Heart right ventricle (tissue), 16 donors: ENCODE measurements around the gene TGM1. TPM values are rescaled to one million over a fixed set of nuclear protein-coding genes. Genes with fewer than 3 reads are reported as not detected.

Experiments
- ATAC-seq, 8 donors: fragments of 200-7000 bp; cut with Tn5 transposase; one replicate each; pipeline ENCODE4 v1.9.1; 2020; ENCODE audit warnings: mild to moderate bottlenecking in 8 of 8, moderate library complexity in 8 of 8, moderate number of reproducible peaks in 1 of 8
- DNase-seq, 2 donors: peaks; one replicate each; pipeline ENCODE4 v3.0.0-alpha.2; 2020
- H3K27ac ChIP-seq, 10 donors: fragments of 200-600 bp; sonication (generic) in 2 of 10; one replicate each; pipeline versions ENCODE4 v1.5.0 to v1.8.0; 2020 to 2022; ENCODE audit warnings: mild to moderate bottlenecking in 3 of 10
- H3K27me3 ChIP-seq, 7 donors: fragments of 200-600 bp; one replicate each; pipeline ENCODE4 v1.8.0; 2021 to 2022; ENCODE audit warnings: mild to moderate bottlenecking in 2 of 7
- H3K36me3 ChIP-seq, 9 donors: fragments of 200-600 bp; sonication (generic) in 1 of 9; one replicate each; pipeline versions ENCODE4 v1.5.0 to v1.8.0; 2020 to 2022; ENCODE audit warnings: mild to moderate bottlenecking in 2 of 9
- H3K4me1 ChIP-seq, 9 donors: fragments of 200-600 bp; sonication (generic) in 1 of 9; one replicate each; pipeline versions ENCODE4 v1.5.0 to v1.8.0; 2020 to 2022; ENCODE audit warnings: mild to moderate bottlenecking in 4 of 9
- H3K4me3 ChIP-seq, 10 donors: fragments of 200-600 bp; sonication (generic) in 2 of 10; one replicate each; pipeline versions ENCODE4 v1.5.0 to v1.8.0; 2020 to 2022; ENCODE audit warnings: mild to moderate bottlenecking in 7 of 10, moderate library complexity in 2 of 10
- H3K9me3 ChIP-seq, 11 donors: fragments of 200-600 bp in 10 of 11; sonication (generic) in 2 of 11; one replicate each; pipeline versions ENCODE4 v1.5.0 to v1.8.0; 2013 to 2022; ENCODE audit warnings: mild to moderate bottlenecking in 2 of 11, control low read depth in 1 of 11, moderate library complexity in 1 of 11
- WGBS, 2 donors: extraction: QIAGEN DNeasy Blood & Tissue Kit; methylation state at CpG; one replicate each; pipeline ENCODE4 v1.1.7; 2013; ENCODE audit warnings: inconsistent platforms in 1 of 2; 5-methylcytosine and 5-hydroxymethylcytosine counted together
- intact Hi-C, 10 donors: fragments of 100-400 bp; cut with DNase I; formaldehyde crosslinking; loops; one replicate each; pipeline versions ENCODE4 v1.11.1 to v1.14.2; 2022
- polyA plus RNA-seq, 2 donors: library from polyadenylated mRNA; stranded (reverse); fragments of 200-250 nt; gene quantifications; one replicate each; pipeline ENCODE4 v1.2.3, GENCODE V29; 2013
- total RNA-seq, 10 donors: library from RNA; stranded (reverse); fragmentation: NEBNext Ultra II Directional in 3 of 10; extraction: Animal tissue kit (Norgen Biotek cat#: 25700) in 3 of 10; gene quantifications; one replicate each; pipeline versions ENCODE4 v1.2.1 to v1.2.4, GENCODE V29; 2021 to 2023
- TF ChIP-seq, protein P1 (sequence below), 9 donors: fragments of 200-600 bp; sonication (generic) in 2 of 9; IDR thresholded peaks; one replicate each; pipeline versions ENCODE4 v1.5.0 to v1.8.0; 2021 to 2022; ENCODE audit warnings: antibody characterized with exemption in 9 of 9, mild to moderate bottlenecking in 5 of 9, moderate library complexity in 1 of 9
- donor health status: Arrhythmogenic right ventricular cardiomyopathy.
- donor health status: ischemic (EF 13 %, LVEDD 7.1; RV severe dilation, severe dysfunction).
- donor health status: healthy with polysubstance abuse.
- donor health status: DM: no; HTN: yes; CAD: no.
- donor health status: DM: no; HTN: no; CAD: no.
- donor health status: ischemic (EF 25% LVEDD 6.9; RV normal size, moderate dysfunction).
- donor health status: ischemic (EF 25% LVEDD 5.7; RV mildly dilated, moderate dysfunction).
- donor health status: healthy.
- donor health status: DM: yes; HTN: yes; CAD: no.
- donor health status: Ischemic cardiomyopathy.
- donor health status: ischemic (EF 35%, LVEDD 5.7; RV mildly dilated, moderate dysfunction).
- donor health status: nonischemic (EF 11% LVEDD 7.7; RV severe dilation, severe dysfunction).
- donor health status: DM: yes; HTN: yes; CAD: no.
- donor health status: PGD.
- donor health status: ischemic (EF 29% LVEDD 5.4; RV normal size, mild dysfunction).
- donor health status: nonischemic (EF 23%, LVEDD 6.1; RV moderate dilation, normal function).

The TGM1 gene
- total and polyA plus RNA-seq, 12 donors, result 0.17 to 2.2 (median 0.65) TPM

DNA sequence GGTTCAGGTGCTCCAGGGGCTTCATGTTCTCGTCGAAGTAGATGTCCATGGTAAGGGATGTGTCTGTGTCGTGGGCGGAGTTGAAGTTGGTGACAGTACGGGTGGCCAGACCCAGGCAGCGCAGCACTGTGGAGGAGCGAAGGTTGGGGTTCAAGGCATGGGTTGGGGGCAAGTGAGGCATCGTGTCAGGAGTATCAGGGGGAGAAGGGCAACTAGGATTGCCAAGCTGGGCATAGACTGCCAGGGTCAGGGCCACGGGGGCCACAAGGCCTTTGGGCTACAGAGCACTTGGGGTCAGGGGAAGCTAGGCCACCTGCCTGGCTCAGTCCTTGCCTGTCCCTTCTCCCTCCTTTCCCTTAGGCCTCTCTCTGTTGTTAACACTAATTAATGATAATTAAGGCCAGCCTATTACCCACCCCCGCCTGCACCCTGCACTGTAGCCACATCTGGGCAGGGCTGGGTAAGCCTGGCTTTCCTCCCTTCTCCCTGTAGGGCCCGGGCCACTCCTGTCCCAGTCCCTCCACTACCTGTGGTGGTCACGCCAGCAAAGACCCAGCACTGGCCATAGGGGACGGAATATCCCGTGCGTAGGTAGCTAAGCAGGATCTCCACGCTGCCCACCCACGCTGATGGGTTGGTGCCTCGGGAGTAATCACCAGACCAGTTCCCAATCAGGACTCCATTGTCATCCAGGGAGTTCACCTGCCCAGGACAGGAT, 4.3 kb downstream of the TGM1 start:
- no peak for DNase-seq
- TF ChIP-seq, protein P1, sequence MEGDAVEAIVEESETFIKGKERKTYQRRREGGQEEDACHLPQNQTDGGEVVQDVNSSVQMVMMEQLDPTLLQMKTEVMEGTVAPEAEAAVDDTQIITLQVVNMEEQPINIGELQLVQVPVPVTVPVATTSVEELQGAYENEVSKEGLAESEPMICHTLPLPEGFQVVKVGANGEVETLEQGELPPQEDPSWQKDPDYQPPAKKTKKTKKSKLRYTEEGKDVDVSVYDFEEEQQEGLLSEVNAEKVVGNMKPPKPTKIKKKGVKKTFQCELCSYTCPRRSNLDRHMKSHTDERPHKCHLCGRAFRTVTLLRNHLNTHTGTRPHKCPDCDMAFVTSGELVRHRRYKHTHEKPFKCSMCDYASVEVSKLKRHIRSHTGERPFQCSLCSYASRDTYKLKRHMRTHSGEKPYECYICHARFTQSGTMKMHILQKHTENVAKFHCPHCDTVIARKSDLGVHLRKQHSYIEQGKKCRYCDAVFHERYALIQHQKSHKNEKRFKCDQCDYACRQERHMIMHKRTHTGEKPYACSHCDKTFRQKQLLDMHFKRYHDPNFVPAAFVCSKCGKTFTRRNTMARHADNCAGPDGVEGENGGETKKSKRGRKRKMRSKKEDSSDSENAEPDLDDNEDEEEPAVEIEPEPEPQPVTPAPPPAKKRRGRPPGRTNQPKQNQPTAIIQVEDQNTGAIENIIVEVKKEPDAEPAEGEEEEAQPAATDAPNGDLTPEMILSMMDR (IDR thresholded peaks at IDR 0.05), result no peak
- Histone ChIP-seq H3K4me3 (no peak overlapping the region), H3K36me3 (peaks cover 0 to 10% (median 0%) of the 10 kb centered on the region in 9 donors), H3K27ac (no peak overlapping the region), H3K9me3 (no peaks in the 10 kb centered on the region), H3K4me1 (no peaks in the 10 kb centered on the region), H3K27me3 (no peaks in the 10 kb centered on the region)
- intact Hi-C loops, result no loop called here
- 94 to 95% methylated on average over 18 of the region's 18 CpGs for WGBS, 2 donors
- ATAC-seq, result no peak

DNA sequence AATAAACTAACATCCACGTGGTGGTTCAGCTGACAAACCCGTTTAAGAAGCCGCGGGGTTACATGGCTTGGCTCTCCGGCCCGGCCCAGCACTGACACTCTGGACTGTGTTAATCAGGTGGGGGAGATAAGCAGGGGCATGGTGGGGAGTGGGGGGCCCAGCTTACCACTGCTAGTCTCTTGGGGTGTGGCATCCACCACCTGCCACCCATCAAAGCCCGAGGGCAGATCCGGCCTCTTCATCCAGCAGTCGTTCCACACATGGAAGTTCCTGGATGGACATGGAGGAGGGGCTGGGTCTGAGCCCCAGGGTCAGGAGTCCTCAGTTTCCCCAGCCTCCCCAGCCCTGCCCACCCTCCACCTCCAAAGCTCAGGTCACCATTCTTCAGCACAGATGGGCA, 4.9 kb downstream of the TGM1 start:
- TF ChIP-seq, protein P1 (IDR thresholded peaks at IDR 0.05), result no peak
- DNase-seq, result no peak
- Histone ChIP-seq H3K27ac (no peak overlapping the region), H3K4me1 (no peaks in the 10 kb centered on the region), H3K9me3 (no peaks in the 10 kb centered on the region), H3K36me3 (peaks cover 0 to 14% (median 0%) of the 10 kb centered on the region in 9 donors), H3K4me3 (no peak overlapping the region), H3K27me3 (no peaks in the 10 kb centered on the region)
- intact Hi-C loops, result no loop called here
- WGBS, 2 donors, result 77 to 81% methylated on average over 9 of the region's 9 CpGs
- no peak for ATAC-seq

DNA sequence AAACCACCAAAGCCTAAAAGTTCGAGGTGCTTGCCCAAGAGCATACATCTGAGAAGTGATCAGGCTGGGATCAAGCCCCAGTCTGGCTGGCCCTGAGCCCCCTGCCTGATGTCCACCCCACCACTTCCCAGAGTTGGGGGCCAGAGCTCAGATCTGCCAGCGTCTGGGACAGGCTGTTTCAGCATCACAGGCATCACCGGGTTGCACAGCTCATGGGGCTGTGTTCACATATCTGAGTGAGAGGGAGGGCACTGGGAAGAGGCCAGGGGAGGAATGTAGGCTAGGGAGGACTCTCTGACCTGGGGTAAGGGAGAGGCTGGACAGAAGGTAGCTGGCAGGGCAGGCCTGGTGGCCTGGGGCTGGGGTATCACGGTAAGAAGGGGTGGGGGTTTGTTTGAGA, 6.0 kb downstream of the TGM1 start:
- H3K9me3 ChIP-seq, result no peaks in the 10 kb centered on the region
- DNase-seq (no peak), ATAC-seq (no peak)
- TF ChIP-seq, protein P1 (IDR thresholded peaks at IDR 0.05), result no peak
- no peak overlapping the region for H3K4me3 ChIP-seq
- no peaks in the 10 kb centered on the region for H3K27me3 ChIP-seq
- H3K36me3 ChIP-seq, result peaks cover 0 to 18% (median 0%) of the 10 kb centered on the region in 9 donors
- no peaks in the 10 kb centered on the region for H3K4me1 ChIP-seq
- H3K27ac ChIP-seq, result no peak overlapping the region
- WGBS, 2 donors, result 64 to 69% methylated on average over 4 of the region's 4 CpGs
- intact Hi-C loops, result no loop called here

DNA sequence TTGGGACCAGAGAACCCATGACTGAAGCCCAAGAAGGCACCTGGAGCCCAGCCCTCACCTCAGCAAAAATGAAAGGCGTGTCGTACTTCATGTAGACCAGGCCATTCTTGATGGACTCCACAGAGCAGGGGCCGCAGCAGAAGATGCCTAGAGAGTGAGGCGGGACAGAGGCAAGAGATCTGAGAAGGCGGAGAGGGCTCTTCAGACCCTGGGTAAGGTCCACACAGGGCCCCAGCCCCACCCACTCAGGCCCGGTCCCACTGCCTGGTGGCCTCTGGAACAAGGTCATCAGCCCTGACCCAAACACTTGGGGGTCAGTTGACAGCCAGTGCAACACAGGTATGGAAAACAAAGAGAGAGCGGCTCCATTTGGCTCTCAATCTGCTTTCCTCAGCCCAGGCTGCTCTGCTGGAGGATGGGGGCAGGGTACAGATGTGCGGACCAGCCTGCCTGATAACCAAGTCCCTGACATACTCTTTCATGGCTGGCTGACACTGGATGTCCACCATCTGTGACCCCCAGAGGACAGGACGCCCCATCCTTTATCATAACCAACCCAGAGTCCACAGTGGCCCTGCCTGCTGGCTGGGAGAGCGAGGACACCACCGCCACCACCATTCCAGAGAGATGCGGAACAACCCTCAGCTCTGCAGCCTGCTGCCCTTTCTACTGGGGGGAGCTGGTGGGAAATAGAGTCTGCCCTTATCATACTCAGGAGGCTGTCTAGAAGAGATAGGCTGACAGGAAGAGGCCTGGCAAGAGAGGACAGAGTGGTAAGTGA, 6.9 kb downstream of the TGM1 start:
- Histone ChIP-seq H3K4me1 (peaks cover 0 to 4% (median 0%) of the 10 kb centered on the region in 9 donors), H3K27me3 (no peaks in the 10 kb centered on the region), H3K36me3 (peaks cover 0 to 18% (median 0%) of the 10 kb centered on the region in 9 donors), H3K4me3 (no peak overlapping the region), H3K9me3 (no peaks in the 10 kb centered on the region), H3K27ac (no peak overlapping the region)
- ATAC-seq (no peak), DNase-seq (no peak)
- TF ChIP-seq, protein P1 (IDR thresholded peaks at IDR 0.05), result no peak
- intact Hi-C loops, result no loop called here
- 91 to 94% methylated on average over 12 of the region's 12 CpGs for WGBS, 2 donors
